ENCODE measurements around the gene CER1.

Gene CER1

GRCh38 chr9:14722391-14723035 lies at the start of gene CER1:
CER1 (minus strand) TSS chr9:14722733; CDS start chr9:14722672, 61 bp downstream.
- FAIRE-seq: no peak

GRCh38 chr9:14770592-14770991 lies 48.1 kb upstream of the CER1 start:
- FAIRE-seq: no peak

- no peak for FAIRE-seq
Observed at GRCh38 chr9:14769230-14769571, 46.7 kb upstream of the CER1 start.

- FAIRE-seq: peak; percentile 98
Observed at GRCh38 chr9:14768405-14769229, 46.1 kb upstream of the CER1 start.

GRCh38 chr9:14766299-14766698 lies 43.8 kb upstream of the CER1 start:
- no peak for FAIRE-seq

GRCh38 chr9:14761584-14761983 lies 39.1 kb upstream of the CER1 start:
- no peak for FAIRE-seq

- FAIRE-seq: no peak
Observed at GRCh38 chr9:14760060-14760459, 37.5 kb upstream of the CER1 start.

- no peak for FAIRE-seq
Observed at GRCh38 chr9:14756291-14756690, 33.8 kb upstream of the CER1 start.

- FAIRE-seq: no peak
Observed at GRCh38 chr9:14752871-14753270, 30.3 kb upstream of the CER1 start.

- no peak for FAIRE-seq
Observed at GRCh38 chr9:14752271-14752670, 29.7 kb upstream of the CER1 start.

- FAIRE-seq: no peak
Observed at GRCh38 chr9:14750821-14751220, 28.3 kb upstream of the CER1 start.

- no peak for FAIRE-seq
Observed at GRCh38 chr9:14749741-14750211, 27.2 kb upstream of the CER1 start.

- no peak for FAIRE-seq
Observed at GRCh38 chr9:14748373-14748772, 25.8 kb upstream of the CER1 start.

GRCh38 chr9:14747111-14747510 lies 24.6 kb upstream of the CER1 start:
- no peak for FAIRE-seq

- FAIRE-seq: no peak
Observed at GRCh38 chr9:14746626-14747025, 24.1 kb upstream of the CER1 start.

- no peak for FAIRE-seq
Observed at GRCh38 chr9:14744768-14745167, 22.2 kb upstream of the CER1 start.

- FAIRE-seq: no peak
Observed at GRCh38 chr9:14741369-14741768, 18.8 kb upstream of the CER1 start.

GRCh38 chr9:14733133-14733532 lies 10.6 kb upstream of the CER1 start:
- FAIRE-seq: no peak

GRCh38 chr9:14731294-14731981 lies 8.9 kb upstream of the CER1 start:
- FAIRE-seq: no peak

GRCh38 chr9:14730461-14730898 lies 7.9 kb upstream of the CER1 start:
- no peak for FAIRE-seq

GRCh38 chr9:14723301-14723700 lies 768 bp upstream of the CER1 start:
- no peak for FAIRE-seq

- FAIRE-seq: no peak
Observed at GRCh38 chr9:14719231-14719923, 3.2 kb downstream of the CER1 start.

GRCh38 chr9:14715102-14715501 lies 7.4 kb downstream of the CER1 start:
- FAIRE-seq: no peak
